Measurements from ENCODE around the gene AP5M1.
"Not testable (repeated sequence)": the region's sequence is repeated elsewhere in the genome, so short reads cannot be mapped to it uniquely, and the experiment has no call there.

The AP5M1 gene

DNA sequence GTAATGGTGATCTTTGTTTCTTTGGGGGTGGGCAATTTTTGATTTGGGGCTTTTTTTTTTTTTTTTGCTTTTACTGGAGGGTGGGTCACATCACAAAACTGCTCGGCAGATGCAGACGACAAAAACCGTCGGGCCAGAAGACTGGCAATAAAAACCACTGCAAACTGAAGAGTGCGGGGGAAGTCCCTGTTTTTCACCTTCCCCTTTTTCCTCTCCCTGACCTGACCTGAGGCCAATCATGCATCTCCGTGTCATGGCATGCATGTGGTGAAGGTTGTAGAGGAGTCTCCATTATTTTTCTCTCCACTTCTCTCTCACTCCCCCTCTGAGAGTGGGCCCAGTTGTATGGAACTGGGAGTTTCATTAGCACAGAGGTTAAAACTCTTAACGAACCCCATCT is 57.5 kb downstream of the AP5M1 start:
- ATAC-seq = no peak

DNA sequence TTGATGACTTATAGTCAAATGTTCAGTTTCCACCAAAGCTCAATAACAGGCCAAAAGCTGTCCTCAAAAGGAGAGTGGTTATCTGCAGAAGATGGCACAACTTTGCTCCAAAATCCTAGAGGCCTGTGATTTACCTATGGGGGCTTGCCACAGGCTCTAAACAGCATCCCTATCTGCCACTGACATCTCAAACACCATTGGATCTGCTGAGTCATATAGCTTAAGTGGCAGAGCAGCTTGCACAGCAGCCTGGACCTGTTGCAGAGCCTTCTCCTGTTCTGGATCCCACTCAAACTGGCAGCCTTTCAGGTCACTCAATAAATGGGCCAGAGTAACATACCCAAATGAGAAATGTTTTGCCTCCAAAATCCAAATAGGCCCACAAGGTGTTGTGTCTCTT is 61.1 kb downstream of the AP5M1 start:
- TF ChIP-seq ZNF8 (CRISPR knock-in tag; IDR thresholded peaks at IDR 0.05) (no peak), ISL1 (CRISPR knock-in tag; IDR thresholded peaks at IDR 0.05) (no peak), PPARA (CRISPR knock-in tag; IDR thresholded peaks at IDR 0.05; ENCODE audit: borderline replicate concordance) (no peak), ZFP30 (CRISPR knock-in tag; IDR thresholded peaks at IDR 0.05) (no peak), TCF4 (CRISPR knock-in tag; IDR thresholded peaks at IDR 0.05; ENCODE audit: borderline replicate concordance) (no peak)
- TF ChIP-seq, protein P1, sequence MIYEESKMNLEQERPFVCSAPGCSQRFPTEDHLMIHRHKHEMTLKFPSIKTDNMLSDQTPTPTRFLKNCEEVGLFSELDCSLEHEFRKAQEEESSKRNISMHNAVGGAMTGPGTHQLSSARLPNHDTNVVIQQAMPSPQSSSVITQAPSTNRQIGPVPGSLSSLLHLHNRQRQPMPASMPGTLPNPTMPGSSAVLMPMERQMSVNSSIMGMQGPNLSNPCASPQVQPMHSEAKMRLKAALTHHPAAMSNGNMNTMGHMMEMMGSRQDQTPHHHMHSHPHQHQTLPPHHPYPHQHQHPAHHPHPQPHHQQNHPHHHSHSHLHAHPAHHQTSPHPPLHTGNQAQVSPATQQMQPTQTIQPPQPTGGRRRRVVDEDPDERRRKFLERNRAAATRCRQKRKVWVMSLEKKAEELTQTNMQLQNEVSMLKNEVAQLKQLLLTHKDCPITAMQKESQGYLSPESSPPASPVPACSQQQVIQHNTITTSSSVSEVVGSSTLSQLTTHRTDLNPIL (CRISPR knock-in tag; IDR thresholded peaks at IDR 0.05; ENCODE audit: low read depth) = no peak
- ATAC-seq = no peak

More for the DNA sequence above, 57.5 kb downstream of the AP5M1 start:
- TF ChIP-seq ARNTL (CRISPR knock-in tag; IDR thresholded peaks at IDR 0.05; ENCODE audit: borderline replicate concordance, low read depth) = no peak
- no peak for TF ChIP-seq PPARA (CRISPR knock-in tag; IDR thresholded peaks at IDR 0.05; ENCODE audit: borderline replicate concordance)
- TF ChIP-seq, protein P2, sequence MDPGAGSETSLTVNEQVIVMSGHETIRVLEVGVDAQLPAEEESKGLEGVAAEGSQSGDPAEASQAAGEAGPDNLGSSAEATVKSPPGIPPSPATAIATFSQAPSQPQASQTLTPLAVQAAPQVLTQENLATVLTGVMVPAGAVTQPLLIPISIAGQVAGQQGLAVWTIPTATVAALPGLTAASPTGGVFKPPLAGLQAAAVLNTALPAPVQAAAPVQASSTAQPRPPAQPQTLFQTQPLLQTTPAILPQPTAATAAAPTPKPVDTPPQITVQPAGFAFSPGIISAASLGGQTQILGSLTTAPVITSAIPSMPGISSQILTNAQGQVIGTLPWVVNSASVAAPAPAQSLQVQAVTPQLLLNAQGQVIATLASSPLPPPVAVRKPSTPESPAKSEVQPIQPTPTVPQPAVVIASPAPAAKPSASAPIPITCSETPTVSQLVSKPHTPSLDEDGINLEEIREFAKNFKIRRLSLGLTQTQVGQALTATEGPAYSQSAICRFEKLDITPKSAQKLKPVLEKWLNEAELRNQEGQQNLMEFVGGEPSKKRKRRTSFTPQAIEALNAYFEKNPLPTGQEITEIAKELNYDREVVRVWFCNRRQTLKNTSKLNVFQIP (CRISPR knock-in tag; IDR thresholded peaks at IDR 0.05; ENCODE audit: borderline replicate concordance, low read depth) = no peak
- no peak for TF ChIP-seq ZNF565 (CRISPR knock-in tag; conservative IDR thresholded peaks at IDR 0.05; ENCODE audit: low read depth)
- TF ChIP-seq GLIS3 (CRISPR knock-in tag; IDR thresholded peaks at IDR 0.05) = no peak
- no peak for TF ChIP-seq OSR1 (CRISPR knock-in tag; IDR thresholded peaks at IDR 0.05)
- TF ChIP-seq ZFP3 (CRISPR knock-in tag; IDR thresholded peaks at IDR 0.05) = no peak
- TF ChIP-seq, protein P3, sequence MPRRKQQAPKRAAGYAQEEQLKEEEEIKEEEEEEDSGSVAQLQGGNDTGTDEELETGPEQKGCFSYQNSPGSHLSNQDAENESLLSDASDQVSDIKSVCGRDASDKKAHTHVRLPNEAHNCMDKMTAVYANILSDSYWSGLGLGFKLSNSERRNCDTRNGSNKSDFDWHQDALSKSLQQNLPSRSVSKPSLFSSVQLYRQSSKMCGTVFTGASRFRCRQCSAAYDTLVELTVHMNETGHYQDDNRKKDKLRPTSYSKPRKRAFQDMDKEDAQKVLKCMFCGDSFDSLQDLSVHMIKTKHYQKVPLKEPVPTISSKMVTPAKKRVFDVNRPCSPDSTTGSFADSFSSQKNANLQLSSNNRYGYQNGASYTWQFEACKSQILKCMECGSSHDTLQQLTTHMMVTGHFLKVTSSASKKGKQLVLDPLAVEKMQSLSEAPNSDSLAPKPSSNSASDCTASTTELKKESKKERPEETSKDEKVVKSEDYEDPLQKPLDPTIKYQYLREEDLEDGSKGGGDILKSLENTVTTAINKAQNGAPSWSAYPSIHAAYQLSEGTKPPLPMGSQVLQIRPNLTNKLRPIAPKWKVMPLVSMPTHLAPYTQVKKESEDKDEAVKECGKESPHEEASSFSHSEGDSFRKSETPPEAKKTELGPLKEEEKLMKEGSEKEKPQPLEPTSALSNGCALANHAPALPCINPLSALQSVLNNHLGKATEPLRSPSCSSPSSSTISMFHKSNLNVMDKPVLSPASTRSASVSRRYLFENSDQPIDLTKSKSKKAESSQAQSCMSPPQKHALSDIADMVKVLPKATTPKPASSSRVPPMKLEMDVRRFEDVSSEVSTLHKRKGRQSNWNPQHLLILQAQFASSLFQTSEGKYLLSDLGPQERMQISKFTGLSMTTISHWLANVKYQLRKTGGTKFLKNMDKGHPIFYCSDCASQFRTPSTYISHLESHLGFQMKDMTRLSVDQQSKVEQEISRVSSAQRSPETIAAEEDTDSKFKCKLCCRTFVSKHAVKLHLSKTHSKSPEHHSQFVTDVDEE (CRISPR knock-in tag; IDR thresholded peaks at IDR 0.05) = no peak
- TF ChIP-seq, protein P1 (CRISPR knock-in tag; IDR thresholded peaks at IDR 0.05; ENCODE audit: low read depth) = no peak
- no peak for TF ChIP-seq ZNF8 (CRISPR knock-in tag; IDR thresholded peaks at IDR 0.05)
- TF ChIP-seq TOX (CRISPR knock-in tag; IDR thresholded peaks at IDR 0.05; ENCODE audit: borderline replicate concordance) = no peak
- no peak for TF ChIP-seq ISL1 (CRISPR knock-in tag; IDR thresholded peaks at IDR 0.05)
- TF ChIP-seq ESRRG (CRISPR knock-in tag; IDR thresholded peaks at IDR 0.05) = no peak
- TF ChIP-seq, protein P4, sequence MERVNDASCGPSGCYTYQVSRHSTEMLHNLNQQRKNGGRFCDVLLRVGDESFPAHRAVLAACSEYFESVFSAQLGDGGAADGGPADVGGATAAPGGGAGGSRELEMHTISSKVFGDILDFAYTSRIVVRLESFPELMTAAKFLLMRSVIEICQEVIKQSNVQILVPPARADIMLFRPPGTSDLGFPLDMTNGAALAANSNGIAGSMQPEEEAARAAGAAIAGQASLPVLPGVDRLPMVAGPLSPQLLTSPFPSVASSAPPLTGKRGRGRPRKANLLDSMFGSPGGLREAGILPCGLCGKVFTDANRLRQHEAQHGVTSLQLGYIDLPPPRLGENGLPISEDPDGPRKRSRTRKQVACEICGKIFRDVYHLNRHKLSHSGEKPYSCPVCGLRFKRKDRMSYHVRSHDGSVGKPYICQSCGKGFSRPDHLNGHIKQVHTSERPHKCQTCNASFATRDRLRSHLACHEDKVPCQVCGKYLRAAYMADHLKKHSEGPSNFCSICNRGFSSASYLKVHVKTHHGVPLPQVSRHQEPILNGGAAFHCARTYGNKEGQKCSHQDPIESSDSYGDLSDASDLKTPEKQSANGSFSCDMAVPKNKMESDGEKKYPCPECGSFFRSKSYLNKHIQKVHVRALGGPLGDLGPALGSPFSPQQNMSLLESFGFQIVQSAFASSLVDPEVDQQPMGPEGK (CRISPR knock-in tag; IDR thresholded peaks at IDR 0.05; ENCODE audit: borderline replicate concordance) = no peak
- no peak for TF ChIP-seq TCF4 (CRISPR knock-in tag; IDR thresholded peaks at IDR 0.05; ENCODE audit: borderline replicate concordance)
- no peak for TF ChIP-seq RARB (CRISPR knock-in tag; IDR thresholded peaks at IDR 0.05)

DNA sequence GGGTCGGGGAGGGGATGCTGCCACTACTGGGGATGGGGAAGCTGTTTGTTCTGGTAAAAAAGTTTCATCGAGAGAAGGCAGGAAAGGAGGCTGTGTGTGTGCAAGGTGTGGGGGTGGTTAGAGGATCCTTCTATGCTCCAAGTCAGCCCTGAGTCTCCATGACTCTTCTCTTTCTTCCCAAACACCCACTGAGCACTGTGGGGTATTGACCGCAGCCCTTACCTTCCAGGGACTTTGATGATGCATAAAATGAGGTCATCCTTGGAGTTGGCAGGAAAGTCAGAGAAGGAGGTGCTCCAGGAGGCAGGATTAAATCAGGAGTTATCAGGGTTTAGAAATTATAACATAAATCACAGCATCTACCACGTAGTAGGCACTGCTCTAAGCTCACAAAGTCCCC is 63.7 kb downstream of the AP5M1 start:
- ATAC-seq = not testable (repeated sequence)

DNA sequence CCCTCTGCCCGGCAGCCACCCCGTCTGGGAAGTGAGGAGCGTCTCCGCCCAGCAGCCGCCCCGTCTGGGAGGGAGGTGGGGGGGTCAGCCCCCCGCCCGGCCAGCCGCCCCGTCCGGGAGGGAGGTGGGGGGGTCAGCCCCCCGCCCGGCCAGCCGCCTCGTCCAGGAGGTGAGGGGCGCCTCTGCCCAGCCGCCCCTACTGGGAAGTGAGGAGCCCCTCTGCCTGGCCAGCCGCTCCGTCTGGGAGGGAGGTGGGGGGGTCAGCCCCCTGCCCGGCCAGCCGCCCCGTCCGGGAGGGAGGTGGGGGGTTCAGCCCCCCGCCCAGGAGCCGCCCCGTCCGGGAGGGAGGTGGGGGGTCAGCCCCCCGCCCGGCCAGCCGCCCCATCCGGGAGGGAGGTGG is 65.0 kb downstream of the AP5M1 start:
- not testable (repeated sequence) for ATAC-seq

DNA sequence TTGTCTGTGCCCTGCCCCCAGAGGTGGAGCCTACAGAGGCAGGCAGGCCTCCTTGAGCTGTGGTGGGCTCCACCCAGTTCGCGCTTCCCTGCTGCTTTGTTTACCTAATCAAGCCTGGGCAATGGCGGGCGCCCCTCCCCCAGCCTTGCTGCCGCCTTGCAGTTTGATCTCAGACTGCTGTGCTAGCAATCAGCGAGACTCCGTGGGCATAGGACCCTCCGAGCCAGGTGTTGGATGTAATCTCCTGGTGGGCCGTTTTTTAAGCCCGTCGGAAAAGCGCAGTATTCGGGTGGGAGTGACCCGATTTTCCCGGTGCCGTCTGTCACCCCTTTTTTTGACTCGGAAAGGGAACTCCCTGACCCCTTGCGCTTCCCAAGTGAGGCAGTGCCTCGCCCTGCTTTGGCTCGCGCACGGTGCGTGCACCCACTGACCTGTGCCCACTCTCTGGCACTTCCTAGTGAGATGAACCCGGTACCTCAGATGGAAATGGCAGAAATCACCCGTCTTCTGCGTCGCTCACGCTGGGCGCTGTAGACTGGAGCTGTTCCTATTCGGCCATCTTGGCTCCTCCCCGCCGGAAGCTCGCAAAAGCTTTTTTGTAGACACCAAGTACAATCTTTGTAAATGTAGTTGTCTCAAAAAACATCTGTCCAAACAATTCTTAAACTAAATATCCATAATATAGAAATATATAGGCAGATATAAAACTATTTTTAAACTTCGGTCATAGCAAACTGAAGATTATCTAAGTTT is 75.0 kb downstream of the AP5M1 start:
- ATAC-seq = not testable (repeated sequence)

Measured in SK-N-SH treated with all-trans-retinoic acid at 6 μM for 48 hours (cell line).